ENCODE data around the gene USP24.

DNA sequence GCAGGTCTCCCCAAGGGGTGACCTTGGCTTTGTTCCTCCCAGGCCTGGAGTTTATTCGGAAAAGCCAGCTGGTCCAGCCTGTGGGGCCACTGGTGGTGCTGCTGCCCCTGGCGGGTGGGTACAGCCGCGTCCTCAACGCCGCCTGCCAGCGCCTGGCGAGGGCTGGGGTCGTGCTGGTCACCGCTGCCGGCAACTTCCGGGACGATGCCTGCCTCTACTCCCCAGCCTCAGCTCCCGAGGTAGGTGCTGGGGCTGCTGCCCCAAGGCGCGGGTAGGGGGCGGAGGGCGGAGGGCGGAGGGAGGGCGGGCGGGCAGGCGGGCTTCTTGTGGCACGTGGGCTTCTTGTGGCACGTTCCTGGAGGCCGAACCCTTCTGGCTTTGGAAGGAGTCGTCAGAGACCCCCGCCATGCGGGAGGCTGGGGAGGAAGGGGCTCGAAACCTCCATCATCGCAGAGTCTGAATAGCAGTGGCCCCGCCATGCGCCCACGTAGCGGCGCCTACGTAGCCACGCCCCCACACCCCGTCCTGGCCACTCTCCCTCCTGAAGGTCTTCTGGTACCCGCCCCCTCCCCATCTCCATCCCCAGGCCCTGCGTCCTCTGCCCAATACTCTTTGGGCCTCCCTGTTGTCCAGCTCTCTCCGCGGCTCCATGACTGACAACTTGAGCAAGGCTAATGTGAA lies 159.1 kb downstream of the USP24 start:
- no peak for TF ChIP-seq POLR2A (IDR thresholded peaks at IDR 0.05; ENCODE audit: low read depth, low read length)
- no peak for TF ChIP-seq POLR2AphosphoS5 (IDR thresholded peaks at IDR 0.05; ENCODE audit: low read depth, low read length)
- TF ChIP-seq TAF1 (IDR thresholded peaks at IDR 0.05; ENCODE audit: borderline replicate concordance, low read depth, low read length) = no peak
